Islet of Langerhans (tissue), 1 donor: ENCODE results near the gene OR2V2.
"Not testable (repeated sequence)": the region's sequence is repeated elsewhere in the genome, so short reads cannot be mapped to it uniquely, and the experiment has no call there.

ENCODE experiments used
- FAIRE-seq: peaks from one replicate; lab custom pipeline; 2011; peaks lifted over from hg19 to GRCh38; lab: Jason Lieb, UNC

The OR2V2 gene

GRCh38 chr5:181146927-181147636 is at the start of gene OR2V2:
Gene OR2V2, plus strand, starts transcription at chr5:181147586. Its CDS starts 7,357 bp downstream, at chr5:181154943.
- FAIRE-seq: not testable (repeated sequence)

DNA sequence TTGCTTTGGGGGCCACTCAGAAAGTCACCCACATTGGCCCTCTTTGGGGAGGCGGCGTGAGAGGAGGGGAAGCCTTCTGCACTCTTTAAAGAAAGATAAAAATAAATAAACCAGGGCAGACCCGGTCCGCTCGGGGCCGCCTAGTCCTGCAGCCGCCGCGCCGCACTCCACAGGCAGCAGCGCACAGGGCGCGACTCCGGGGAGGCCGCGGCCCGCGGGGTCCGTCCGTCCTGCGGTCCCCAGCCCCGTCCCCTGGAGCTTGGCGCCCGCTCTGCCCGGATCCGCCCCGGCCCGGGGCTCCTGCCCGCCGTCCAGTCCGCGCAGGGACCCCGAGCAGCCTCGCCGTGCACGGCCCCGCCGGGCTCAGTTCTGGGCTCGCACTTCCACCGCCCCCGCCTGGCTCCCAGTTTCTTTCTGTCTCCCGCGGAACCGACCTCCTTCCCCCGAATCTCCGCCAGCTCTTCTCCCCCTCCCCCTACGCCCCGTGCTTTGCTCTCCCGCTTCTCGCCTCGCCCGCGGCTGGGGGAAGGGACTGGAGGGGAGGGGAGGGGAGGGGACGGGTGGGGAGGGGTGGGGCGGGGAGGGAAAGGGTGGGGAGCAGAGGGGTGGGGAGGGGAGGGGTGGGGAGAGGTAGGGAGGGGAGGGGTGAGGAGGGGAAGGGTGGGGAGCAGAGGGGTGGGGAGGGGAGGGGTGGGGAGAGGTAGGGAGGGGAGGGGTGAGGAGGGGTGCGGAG is 49.5 kb upstream of the OR2V2 start:
- FAIRE-seq: not testable (repeated sequence)

DNA sequence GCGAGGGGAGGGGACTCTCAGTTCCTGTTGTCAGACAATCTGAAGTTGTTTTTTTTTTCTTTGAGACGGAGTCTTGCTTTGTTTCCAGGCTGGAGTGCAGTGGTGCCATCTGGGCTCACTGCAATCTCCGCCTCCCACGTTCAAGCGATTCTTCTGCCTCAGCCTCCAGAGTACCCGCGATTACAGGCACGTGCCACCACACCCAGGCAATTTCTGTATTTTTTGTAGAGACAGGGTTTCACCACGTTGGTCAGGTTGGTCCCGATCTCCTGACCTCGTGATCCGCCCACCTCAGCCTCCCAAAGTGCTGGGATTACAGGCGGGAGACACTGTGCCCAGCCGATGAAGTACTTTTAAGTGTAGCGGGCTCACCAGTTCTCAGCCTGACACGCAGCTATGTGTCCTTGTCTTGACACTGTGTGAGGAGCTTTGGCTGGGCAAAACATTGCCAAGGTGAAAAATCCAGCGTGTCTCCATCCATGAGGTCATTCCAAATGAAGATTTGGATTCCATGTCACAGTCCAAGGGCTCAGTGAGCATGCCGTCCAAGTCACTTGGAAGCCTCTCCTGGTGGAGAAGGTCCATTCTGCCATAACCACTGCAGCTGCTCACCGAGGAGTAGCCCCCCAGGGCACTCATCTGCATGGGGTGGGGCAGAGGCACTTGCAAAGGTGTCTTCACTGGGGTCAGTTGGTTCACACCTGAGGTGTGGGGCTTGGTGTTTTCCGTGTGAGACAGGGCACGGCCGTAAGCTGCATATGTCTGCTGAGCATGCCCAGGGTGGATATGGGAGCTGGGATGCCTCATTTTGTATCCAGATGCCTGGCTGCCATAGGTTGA is 48.4 kb upstream of the OR2V2 start:
- FAIRE-seq: no peak

GRCh38 chr5:181099602-181100086 is 47.7 kb upstream of the OR2V2 start:
- FAIRE-seq: no peak

- no peak for FAIRE-seq
Measured at GRCh38 chr5:181100121-181100875, 47.1 kb upstream of the OR2V2 start.

DNA sequence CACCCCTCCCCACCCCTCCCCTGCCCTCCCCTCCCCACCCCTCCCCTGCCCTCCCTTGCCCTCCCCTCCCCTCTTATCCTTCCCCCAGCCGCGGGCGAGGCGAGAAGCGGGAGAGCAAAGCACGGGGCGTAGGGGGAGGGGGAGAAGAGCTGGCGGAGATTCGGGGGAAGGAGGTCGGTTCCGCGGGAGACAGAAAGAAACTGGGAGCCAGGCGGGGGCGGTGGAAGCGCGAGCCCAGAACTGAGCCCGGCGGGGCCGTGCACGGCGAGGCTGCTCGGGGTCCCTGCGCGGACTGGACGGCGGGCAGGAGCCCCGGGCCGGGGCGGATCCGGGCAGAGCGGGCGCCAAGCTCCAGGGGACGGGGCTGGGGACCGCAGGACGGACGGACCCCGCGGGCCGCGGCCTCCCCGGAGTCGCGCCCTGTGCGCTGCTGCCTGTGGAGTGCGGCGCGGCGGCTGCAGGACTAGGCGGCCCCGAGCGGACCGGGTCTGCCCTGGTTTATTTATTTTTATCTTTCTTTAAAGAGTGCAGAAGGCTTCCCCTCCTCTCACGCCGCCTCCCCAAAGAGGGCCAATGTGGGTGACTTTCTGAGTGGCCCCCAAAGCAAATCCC is 46.2 kb upstream of the OR2V2 start:
- not testable (repeated sequence) for FAIRE-seq

DNA sequence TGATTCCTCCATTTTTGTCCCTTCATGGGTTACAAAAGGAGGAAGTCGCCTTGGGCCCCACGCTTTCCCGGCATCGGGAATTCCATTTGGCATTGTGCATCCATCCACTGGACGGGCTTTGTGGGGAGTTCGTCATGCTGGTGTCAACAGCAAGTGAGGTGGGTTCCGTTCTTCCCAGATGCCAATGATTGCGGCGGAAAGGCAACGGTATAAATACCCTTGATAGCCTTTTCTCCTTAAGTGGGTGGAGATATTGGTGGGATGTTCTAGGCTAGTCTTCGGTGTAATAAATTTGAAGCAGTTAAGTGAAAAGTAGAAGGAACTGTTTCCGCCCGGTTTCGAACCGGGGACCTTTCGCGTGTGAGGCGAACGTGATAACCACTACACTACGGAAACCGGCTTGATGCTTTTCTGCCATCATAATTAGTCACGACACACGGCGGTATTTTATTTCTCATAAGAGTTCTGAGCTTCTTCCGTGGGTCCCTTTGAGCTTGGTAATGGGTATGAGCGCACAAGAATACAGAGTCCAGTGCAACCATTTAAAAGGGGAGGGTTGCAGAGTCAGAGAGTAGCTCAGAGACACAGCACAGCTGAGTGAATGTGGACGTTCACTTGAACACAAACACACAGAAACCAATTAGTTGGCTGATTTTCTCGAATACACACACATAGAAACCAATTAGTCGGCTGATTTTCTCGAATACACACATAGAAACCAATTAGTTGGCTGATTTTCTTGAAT is 45.3 kb upstream of the OR2V2 start:
- FAIRE-seq: peak; percentile 84

GRCh38 chr5:181104259-181104568 is 43.2 kb upstream of the OR2V2 start:
- not testable (repeated sequence) for FAIRE-seq

DNA sequence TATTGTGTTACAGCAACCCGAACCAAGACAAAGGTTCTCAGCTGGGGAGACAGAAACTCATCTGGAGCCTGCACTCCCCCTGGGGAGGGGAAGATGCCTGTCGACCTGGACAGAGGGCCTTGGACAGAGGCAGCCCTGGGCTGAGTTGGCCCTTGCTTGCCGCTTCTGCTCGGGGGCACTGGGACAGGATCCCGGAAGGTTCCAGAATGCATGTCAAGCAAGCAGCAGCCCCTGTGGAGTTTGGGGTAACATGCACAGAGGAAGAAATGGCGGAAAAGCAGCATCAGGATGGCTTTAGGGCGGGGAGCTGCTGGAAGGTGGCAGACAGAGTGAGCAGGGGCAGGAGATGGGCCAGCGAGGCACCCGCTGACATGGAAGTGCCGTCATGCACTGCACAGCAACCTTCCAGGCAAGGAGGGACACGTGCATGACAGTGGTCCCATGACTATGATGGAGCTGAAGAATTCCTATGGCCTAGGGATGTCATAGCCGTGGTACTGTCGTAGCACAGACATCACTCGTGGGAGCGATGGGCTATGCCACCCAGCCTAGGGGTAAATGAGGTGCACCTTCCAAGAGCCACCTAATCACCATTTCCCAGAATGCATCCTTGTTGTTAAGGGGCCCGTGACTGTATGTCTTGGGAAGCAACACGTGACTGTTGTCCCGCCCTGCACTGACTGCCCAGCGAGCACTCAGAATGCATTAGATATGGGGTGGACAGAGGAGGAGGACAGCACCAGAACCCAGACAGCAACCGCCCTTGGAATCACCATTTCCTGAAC is 42.6 kb upstream of the OR2V2 start:
- FAIRE-seq: not testable (repeated sequence)

- FAIRE-seq: no peak
Measured at GRCh38 chr5:181105391-181106025, 41.9 kb upstream of the OR2V2 start.

- FAIRE-seq: no peak
Measured at GRCh38 chr5:181107699-181108098, 39.7 kb upstream of the OR2V2 start.

- no peak for FAIRE-seq
Measured at GRCh38 chr5:181108578-181109165, 38.7 kb upstream of the OR2V2 start.

DNA sequence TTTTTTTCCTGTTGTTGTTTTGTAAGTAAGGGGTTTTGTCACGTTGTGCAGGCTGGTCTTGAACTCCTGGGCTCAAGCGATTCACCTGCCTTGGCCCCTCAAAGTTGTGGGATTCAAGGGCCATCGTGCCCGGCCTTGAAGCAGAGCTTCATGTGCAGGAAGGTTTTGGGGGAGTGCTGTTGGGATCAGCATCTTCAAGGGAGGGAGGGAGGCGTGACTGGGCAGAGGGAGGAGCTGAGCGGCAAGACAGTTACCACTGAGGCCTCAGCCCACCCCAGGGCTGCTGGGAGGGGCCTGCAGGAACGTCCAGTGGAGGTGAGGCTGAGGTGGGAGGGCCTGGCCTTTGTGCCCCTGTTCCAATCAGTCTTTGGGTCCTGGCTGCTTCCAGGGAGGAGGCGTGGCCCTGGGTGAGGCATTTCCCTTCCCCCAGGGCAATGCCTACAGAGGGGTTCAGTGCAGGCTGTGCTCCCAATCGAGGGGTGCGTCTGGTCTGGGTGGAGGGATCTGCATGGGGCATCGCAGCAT is 37.8 kb upstream of the OR2V2 start:
- no peak for FAIRE-seq

DNA sequence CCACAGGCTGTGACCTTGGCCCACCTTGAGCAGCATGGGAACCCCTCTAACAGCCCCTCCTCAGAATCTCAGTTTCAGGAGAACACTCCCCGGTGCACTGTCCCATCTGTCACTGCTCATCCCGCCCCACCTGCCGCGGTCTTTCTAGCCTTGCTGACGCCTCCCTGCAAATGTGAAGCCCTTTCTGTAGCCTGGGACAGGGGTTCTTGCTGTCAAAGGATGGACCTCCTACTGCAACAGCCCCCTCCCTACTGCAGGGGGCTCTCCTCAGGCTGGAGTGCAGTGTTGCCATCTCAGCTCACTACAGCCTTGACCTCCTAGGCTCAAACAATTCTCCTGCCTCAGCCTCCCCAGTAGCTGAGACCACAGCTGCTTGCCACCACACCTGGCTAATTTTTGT is 36.4 kb upstream of the OR2V2 start:
- no peak for FAIRE-seq

DNA sequence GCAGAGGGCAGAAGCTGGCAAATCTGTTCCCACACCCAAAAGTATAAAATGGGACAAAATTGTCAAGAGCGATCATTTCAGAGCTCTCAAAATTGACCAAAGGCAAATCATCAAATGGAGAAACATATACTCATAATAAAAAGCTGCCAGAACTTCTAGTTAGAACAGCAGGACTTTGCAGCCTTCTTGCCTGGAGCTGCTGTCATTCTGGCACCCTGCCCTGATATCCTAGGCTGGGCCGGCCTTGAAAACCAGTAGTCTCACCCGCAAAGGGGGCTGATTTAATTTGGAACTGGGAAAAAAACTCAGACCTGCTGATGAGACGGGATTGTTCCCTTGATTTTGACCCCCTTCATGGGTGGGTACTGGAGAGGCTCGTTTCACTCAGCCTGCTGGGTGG is 34.9 kb upstream of the OR2V2 start:
- no peak for FAIRE-seq

- not testable (repeated sequence) for FAIRE-seq
Measured at GRCh38 chr5:181113572-181113971, 33.8 kb upstream of the OR2V2 start.

DNA sequence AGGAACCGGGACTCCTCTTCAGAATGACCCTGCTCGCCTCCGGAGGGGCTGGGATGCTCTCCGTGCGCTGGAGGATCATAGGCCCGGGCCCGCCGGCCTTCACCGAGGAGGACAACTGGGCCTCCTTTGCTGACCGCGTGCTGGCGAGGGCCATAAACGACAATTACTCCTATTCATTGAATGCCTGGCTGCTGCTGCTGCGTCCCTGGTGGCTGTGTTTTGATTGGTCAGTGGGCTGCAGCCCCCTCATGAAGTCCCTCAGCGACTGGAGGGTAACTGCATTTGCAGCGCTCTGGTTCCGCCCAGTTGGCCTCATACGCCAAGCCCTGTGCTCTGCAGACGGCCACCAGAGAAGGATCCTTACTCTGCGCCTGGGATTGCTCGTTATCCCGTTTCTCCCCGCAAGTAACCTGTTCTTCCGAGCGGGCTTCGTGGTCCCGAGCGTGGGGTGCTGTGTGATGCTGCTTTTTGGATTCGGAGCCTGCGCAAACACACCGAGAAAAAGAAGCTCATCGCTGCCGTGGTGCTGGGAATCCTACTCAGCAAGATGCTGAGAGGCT is 33.0 kb upstream of the OR2V2 start:
- FAIRE-seq: no peak
